ENCODE data around the gene CLASP2.

- TF ChIP-seq CTCF (conservative IDR thresholded peaks at IDR 0.05) (no peak), ZFX (IDR thresholded peaks at IDR 0.05) (no peak)
Measured at GRCh38 chr3:33523093-33523667, 194.9 kb downstream of the CLASP2 start.

Measured in C4-2B (cell line).